Left ventricle myocardium inferior (tissue), 1 donor: Measurements from ENCODE around the gene KIAA1328. TPM values are rescaled to one million over a fixed set of nuclear protein-coding genes. Genes with fewer than 3 reads are reported as not detected.

Experiments
- DNase-seq: peaks from one replicate; pipeline ENCODE4 v3.0.0-alpha.2; 2020
- H3K27ac ChIP-seq: fragments of 200-600 bp; replicated peaks from 2 replicates; pipeline ENCODE4 v1.8.0; 2021
- H3K27me3 ChIP-seq: fragments of 200-600 bp; 2 replicates; pipeline ENCODE4 v1.8.0; 2021; ENCODE audit warnings: low read depth
- H3K36me3 ChIP-seq: fragments of 200-600 bp; 2 replicates; pipeline ENCODE4 v1.8.0; 2021
- H3K4me1 ChIP-seq: fragments of 200-600 bp; 2 replicates; pipeline ENCODE4 v1.8.0; 2021
- H3K4me3 ChIP-seq: fragments of 200-600 bp; 2 replicates; pipeline ENCODE4 v1.8.0; 2021; ENCODE audit warnings: mild to moderate bottlenecking, moderate library complexity
- H3K9me3 ChIP-seq: fragments of 200-600 bp; replicated peaks from 2 replicates; pipeline ENCODE4 v1.8.0; 2021
- intact Hi-C: fragments of 100-400 bp; cut with micrococcal nuclease; formaldehyde crosslinking; loops from one replicate; pipeline ENCODE4 v1.11.0; 2022
- total RNA-seq: library from RNA; stranded (reverse); fragmentation: NEBNext Ultra II Directional; extraction: Animal tissue kit (Norgen Biotek cat#: 25700); gene quantifications from one replicate; pipeline ENCODE4 v1.2.1, GENCODE V29; 2021
- TF ChIP-seq, protein P1 (sequence below): fragments of 200-600 bp; IDR thresholded peaks from 2 replicates; pipeline ENCODE4 v1.8.0; 2021; ENCODE audit warnings: antibody characterized with exemption, mild to moderate bottlenecking, borderline replicate concordance
- donor health status: DM: no; HTN: yes; CAD: no; lungs with severe emphysema.

The KIAA1328 gene
- total RNA-seq, 1 donor from 2014 or later, result 4.0 TPM

DNA sequence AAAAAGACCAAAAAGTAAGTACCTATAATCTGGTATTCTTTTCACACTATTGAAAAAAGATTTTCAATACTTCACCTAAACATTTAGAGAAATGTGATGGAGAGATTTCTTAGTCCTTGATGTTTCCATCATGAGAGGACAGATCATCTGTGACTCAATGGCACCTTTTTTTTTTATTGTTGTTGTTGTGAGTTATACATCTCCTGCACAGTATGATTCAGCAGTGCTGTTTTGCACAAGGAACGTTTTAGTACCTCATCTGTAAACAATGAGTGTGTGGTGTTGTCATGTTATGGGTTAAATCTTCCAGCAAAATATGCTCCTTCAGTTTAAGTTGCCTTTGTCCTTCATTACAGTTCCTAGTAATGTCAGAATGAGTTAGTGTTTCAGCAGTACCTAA is 2.2 kb downstream of the KIAA1328 start:
- Histone ChIP-seq H3K27me3 (no peaks in the 10 kb centered on the region), H3K9me3 (no peaks in the 10 kb centered on the region), H3K4me1 (peaks cover 30% of the 10 kb centered on the region), H3K27ac (no peak overlapping the region), H3K4me3 (no peak overlapping the region), H3K36me3 (peaks cover 6% of the 10 kb centered on the region)
- TF ChIP-seq, protein P1, sequence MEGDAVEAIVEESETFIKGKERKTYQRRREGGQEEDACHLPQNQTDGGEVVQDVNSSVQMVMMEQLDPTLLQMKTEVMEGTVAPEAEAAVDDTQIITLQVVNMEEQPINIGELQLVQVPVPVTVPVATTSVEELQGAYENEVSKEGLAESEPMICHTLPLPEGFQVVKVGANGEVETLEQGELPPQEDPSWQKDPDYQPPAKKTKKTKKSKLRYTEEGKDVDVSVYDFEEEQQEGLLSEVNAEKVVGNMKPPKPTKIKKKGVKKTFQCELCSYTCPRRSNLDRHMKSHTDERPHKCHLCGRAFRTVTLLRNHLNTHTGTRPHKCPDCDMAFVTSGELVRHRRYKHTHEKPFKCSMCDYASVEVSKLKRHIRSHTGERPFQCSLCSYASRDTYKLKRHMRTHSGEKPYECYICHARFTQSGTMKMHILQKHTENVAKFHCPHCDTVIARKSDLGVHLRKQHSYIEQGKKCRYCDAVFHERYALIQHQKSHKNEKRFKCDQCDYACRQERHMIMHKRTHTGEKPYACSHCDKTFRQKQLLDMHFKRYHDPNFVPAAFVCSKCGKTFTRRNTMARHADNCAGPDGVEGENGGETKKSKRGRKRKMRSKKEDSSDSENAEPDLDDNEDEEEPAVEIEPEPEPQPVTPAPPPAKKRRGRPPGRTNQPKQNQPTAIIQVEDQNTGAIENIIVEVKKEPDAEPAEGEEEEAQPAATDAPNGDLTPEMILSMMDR, result no peak
- intact Hi-C loops, result no loop called here
- no peak for DNase-seq

DNA sequence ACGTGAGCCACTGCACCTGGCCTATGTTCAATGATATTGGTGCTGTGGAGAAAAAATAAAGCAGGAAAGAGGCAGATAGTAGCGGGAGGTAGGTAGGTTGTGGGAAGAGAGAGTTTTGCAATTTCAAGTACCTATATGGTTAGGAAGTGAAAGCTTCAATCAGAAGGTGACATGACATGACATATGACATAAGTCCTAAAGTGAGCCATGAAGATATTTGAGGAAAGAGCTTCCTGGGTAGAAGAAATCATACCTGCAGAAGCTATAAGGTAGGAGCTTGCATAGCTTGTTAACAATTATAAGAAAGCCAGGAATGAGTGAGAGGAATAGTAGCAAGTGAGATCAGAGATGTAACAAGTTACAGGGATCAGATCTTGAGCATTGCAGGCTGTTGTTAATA is 4.2 kb downstream of the KIAA1328 start:
- intact Hi-C loops, result no loop called here

DNA sequence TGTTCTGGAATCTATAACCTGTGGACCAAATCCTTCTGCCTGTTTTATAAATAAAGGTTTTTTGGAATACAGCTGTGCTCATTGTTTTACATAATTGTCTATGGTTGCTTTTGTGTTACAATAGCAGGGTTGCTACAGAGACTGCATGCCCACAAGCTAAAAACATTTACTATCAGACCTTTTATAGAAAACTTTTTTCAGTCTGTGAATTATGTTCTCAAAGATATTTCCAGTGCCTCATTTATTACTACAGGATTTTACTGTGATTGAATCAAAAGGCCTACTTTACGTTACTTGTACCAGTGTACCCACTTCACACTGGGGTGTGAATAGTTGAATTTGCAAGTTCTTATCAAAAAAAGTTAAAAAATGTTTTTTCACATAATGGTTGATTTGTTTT is 7.0 kb downstream of the KIAA1328 start:
- Histone ChIP-seq H3K27me3 (no peaks in the 10 kb centered on the region), H3K27ac (no peak overlapping the region), H3K9me3 (no peaks in the 10 kb centered on the region), H3K4me1 (peaks cover 10% of the 10 kb centered on the region), H3K36me3 (peaks cover 17% of the 10 kb centered on the region), H3K4me3 (no peak overlapping the region)
- intact Hi-C loops, result no loop called here
- DNase-seq, result no peak
- TF ChIP-seq, protein P1, result no peak

More for the DNA sequence above, 4.2 kb downstream of the KIAA1328 start:
- no peaks in the 10 kb centered on the region for H3K27me3 ChIP-seq
- peaks cover 33% of the 10 kb centered on the region for H3K4me1 ChIP-seq
- no peak for DNase-seq
- no peaks in the 10 kb centered on the region for H3K9me3 ChIP-seq
- no peak overlapping the region for H3K4me3 ChIP-seq
- H3K27ac ChIP-seq, result no peak overlapping the region
- TF ChIP-seq, protein P1, result no peak
- H3K36me3 ChIP-seq, result peaks cover 13% of the 10 kb centered on the region

DNA sequence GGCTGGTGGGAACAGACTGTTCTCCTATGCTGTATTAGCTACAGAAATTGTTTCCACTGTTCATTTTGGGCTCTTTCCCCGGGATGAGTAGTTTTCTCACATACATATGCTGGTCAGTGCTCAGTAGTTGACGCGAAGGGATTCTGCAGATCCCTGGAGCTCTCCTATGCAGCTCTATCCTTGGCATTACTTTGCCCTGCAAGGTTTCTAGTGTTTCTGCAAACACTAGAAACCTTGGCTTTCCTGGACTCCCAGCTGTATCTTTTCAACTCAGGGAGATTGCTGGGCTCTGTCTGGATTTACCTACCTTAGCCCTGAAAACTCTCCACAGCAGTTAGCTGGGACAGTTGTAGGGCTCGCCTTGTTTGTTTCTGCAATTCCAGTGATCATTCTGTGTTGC is 10.9 kb downstream of the KIAA1328 start:
- H3K4me1 ChIP-seq, result peaks cover 10% of the 10 kb centered on the region
- H3K27ac ChIP-seq, result no peak overlapping the region
- no peak overlapping the region for H3K4me3 ChIP-seq
- peaks cover 20% of the 10 kb centered on the region for H3K36me3 ChIP-seq
- TF ChIP-seq, protein P1, result no peak
- intact Hi-C loops, result no loop called here
- DNase-seq, result no peak
- no peaks in the 10 kb centered on the region for H3K9me3 ChIP-seq
- H3K27me3 ChIP-seq, result no peaks in the 10 kb centered on the region

DNA sequence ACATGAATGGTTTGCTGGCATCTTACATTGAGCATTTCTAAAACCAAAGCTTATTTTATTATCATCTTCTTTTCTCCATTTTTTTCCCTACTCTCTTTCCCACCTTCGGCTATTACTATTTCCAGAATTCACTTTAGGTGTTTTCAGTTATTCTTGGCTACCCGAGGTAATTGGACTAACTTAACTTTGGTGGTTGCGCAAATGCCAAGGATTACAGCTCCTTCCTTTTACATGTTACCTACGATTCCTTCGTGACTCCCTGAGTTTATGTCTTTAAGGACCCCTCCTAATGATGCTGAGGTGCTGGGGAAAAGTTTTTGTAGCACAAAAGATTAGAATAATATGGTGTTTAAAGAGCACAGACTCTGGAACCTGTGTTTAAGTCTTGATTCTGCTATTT is 14.3 kb downstream of the KIAA1328 start:
- DNase-seq, result no peak
- intact Hi-C loops, result no loop called here
- H3K27me3 ChIP-seq, result no peaks in the 10 kb centered on the region

More for the DNA sequence above, 14.3 kb downstream of the KIAA1328 start:
- H3K36me3 ChIP-seq, result peaks cover 11% of the 10 kb centered on the region
- H3K4me1 ChIP-seq, result peaks cover 2% of the 10 kb centered on the region
- TF ChIP-seq, protein P1, result no peak
- no peak overlapping the region for H3K27ac ChIP-seq
- H3K4me3 ChIP-seq, result no peak overlapping the region
- H3K9me3 ChIP-seq, result no peaks in the 10 kb centered on the region
